Measurements from ENCODE around the gene NHEJ1. TPM values are rescaled to one million over a fixed set of nuclear protein-coding genes. Genes with fewer than 3 reads are reported as not detected.

The NHEJ1 gene
- total RNA-seq, 1 experiment from 2014 or later = 22.2 TPM

DNA sequence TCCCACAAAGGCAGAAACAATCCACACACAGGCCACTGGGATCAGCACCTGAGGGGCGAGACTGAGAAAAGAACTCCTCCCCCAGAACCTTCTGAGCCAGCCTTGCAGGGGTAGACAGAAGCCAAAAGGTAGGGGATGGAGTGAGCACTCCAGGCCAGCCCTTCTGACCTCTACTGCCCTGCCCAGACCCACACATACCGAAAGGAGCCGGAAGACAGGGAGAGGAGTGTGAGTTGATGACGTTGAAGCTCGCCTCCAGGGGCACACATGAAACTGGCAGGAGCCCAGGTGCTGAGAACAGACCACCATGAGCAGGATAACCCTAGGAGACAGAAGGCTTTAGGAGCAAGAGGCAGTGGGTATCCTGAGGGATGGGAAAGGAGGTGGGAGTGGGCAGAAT, 7.4 kb upstream of the NHEJ1 start:
- no peak for DNase-seq (ENCODE audit: low read depth)

GRCh38 chr2:219165058-219165911, 4.7 kb upstream of the NHEJ1 start:
- DNase-seq (ENCODE audit: low read depth) = no peak

GRCh38 chr2:219163156-219163555, 2.5 kb upstream of the NHEJ1 start:
- DNase-seq (ENCODE audit: low read depth) = no peak

DNA sequence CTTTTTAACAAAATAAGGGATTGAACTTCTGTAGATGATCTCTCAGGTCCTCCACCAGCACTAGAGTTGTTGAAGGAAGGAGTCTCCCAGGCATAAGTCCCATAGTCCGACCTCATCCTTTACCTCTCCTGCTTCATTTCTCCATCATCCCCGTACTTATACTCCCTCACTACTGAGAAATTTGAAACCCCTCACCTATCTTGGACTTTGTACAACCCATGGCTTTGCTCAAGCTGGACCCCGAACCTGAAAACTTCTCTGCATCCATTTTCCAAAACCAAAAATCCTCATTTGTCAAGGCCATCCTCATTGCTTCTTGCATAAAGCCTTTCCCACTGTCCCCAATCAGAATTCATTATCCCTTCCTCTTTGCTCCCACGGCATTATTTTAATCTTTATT, 482 bp upstream of the NHEJ1 start:
- no peak for DNase-seq (ENCODE audit: low read depth)

- DNase-seq (ENCODE audit: low read depth) = peak; percentile 14
These were observed 837 bp downstream of the NHEJ1 start for GRCh38 chr2:219159771-219160185.

- DNase-seq (ENCODE audit: low read depth) = no peak
These were observed 2.0 kb downstream of the NHEJ1 start for GRCh38 chr2:219158586-219158985.

GRCh38 chr2:219158025-219158424, 2.6 kb downstream of the NHEJ1 start:
- no peak for DNase-seq (ENCODE audit: low read depth)

DNA sequence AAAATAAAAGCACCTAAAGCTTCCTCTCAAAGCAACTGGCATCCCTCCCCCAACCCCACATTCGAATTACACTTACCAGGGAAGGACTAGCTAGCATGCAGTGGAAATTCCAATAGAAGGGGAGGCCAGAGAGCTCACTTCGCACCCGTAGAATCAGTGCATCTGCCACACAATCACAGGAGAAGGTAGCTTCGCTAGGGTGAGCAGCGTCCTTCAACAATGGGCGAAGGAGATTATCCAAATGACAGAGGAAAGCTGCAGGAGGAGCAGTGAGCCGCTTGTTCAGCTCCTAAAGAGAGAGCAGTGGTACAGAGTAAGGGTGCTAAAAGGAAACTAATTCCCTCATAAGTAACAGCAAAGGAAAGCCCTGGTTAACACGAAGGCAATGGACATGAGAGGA, 3.2 kb downstream of the NHEJ1 start:
- DNase-seq (ENCODE audit: low read depth) = no peak

- peak; percentile 71 for DNase-seq (ENCODE audit: low read depth)
These were observed 5.5 kb downstream of the NHEJ1 start for GRCh38 chr2:219155054-219155644.

DNA sequence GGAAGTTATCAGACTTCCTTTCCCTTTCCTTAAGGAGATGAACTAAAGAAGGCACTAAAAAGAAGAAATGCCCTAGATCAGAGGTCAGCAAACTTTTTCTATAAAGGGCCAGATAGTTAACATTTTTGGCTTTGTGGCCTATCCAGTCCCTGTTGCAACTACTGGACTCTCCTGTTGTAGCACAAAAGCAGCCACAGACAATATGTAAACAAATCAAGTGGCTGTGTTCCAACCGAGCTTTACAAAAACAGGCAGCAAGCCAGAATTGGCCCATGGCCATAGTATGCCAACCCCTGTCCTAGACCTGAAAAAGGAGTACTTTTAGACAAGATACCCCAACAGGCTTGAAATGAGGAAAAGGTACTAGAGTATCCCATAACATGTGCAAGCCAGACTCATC, 10.9 kb downstream of the NHEJ1 start:
- DNase-seq (ENCODE audit: low read depth) = no peak

GRCh38 chr2:219142329-219142728, 18.3 kb downstream of the NHEJ1 start:
- peak; percentile 95 for DNase-seq (ENCODE audit: low read depth)

DNA sequence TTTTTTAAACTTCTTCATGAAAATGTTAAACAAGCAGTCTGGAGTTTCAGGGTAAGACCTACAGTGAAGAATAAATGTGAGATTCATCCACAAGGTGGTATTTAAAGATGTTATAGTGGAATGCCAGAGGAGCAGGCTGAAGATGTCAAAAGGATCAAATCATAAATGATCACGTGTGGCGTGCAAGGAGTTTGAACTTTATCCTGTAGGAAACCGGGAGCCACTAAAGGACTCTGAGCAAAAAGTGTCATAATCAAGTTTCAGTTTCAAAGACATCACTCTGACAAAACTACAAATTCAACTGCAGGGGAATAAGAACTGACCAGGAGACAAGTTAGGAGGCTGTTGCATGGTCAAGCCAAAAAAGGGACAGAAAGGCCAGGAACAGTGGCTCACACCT, 19.9 kb downstream of the NHEJ1 start:
- DNase-seq (ENCODE audit: low read depth) = no peak

DNA sequence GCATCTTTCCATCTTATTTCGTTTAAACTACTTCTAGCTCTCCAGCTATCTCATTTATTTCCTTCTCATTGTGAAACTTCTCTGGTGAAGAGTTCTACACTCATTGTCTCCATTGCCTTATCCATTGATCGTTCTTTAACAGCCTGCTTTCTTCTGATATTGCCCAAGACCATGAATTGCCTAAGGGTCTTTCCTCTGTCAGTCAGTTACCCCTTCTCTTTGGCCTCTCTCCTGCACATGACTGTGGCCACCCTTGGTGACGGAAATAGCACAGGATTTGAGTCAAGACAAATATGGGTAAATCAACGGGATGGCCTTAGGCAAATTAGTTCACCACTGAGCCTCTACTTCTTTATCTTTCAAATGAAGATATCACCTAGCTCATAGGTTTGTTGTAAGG, 26.6 kb downstream of the NHEJ1 start:
- no peak for DNase-seq (ENCODE audit: low read depth)

- DNase-seq (ENCODE audit: low read depth) = no peak
These were observed 28.9 kb downstream of the NHEJ1 start for GRCh38 chr2:219131744-219132143.

DNA sequence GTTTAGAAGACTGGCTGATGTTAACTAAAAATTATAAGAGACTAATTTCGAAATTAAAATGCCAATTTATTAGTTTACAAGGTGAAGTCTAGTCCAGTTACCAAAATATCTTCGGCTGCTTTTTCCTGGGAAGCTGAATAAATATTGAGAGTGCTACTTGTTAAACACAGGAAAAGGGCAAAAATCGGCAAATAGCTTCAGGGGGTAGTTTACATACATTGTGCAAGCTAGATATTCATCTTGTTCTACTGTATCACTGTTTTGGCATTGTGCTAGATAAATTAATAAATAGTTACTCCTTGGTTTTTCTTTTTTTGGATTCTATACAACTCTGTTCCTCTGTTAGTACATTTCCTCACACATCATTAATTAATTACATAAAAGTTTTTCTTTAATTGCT, 29.3 kb downstream of the NHEJ1 start:
- DNase-seq (ENCODE audit: low read depth) = no peak

GRCh38 chr2:219129589-219129988, 31.0 kb downstream of the NHEJ1 start:
- no peak for DNase-seq (ENCODE audit: low read depth)

GRCh38 chr2:219128396-219128795, 32.2 kb downstream of the NHEJ1 start:
- no peak for DNase-seq (ENCODE audit: low read depth)

DNA sequence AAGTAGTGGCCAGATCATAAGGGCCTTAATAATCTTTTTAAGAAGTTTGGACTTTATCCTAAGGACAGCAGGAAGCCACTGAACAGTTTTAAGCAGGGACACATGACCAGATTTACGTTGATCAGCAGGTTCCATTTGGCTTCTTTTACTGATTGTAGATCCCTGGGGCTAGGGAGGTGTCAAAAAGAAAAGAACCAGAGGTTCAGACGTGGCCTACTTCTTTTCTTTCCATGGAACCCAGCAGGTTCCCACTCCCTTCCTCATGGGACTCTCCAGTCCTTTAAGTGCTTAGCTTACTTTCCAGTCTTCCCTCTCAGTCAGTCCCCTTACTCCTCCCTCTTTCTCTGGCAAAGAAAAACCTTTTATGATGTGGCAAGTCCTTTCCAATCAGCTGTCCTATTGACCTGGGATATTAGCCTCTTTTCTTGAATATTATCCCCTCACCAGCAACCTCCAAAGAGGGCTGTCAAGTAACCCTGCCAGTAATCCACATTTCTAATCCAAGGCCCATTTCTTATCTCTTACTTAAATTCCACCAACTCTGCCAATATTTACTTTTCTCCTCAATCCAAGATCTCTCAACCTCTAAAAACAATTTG, 33.5 kb downstream of the NHEJ1 start:
- no peak for DNase-seq (ENCODE audit: low read depth)

DNA sequence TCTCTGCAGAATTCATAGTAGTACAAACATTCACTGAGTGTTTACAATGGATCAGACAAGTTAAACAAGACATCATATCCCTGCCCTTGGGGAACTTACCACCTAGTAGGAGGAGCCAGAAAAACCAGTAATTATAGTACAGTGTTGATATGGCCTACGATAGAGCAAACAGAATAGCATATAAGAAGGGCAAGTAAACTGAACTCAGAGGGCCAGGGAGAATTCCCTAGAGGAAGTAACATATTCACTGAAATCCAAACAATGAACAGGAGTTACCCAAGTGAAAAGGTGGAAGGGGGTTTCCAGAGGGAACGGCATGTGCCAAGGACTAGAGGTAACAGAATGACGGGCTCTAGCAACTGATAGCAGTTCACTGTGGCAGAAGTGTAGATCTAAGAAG, 34.1 kb downstream of the NHEJ1 start:
- DNase-seq (ENCODE audit: low read depth) = no peak

GRCh38 chr2:219125886-219126270, 34.7 kb downstream of the NHEJ1 start:
- DNase-seq (ENCODE audit: low read depth) = peak; percentile 55

DNA sequence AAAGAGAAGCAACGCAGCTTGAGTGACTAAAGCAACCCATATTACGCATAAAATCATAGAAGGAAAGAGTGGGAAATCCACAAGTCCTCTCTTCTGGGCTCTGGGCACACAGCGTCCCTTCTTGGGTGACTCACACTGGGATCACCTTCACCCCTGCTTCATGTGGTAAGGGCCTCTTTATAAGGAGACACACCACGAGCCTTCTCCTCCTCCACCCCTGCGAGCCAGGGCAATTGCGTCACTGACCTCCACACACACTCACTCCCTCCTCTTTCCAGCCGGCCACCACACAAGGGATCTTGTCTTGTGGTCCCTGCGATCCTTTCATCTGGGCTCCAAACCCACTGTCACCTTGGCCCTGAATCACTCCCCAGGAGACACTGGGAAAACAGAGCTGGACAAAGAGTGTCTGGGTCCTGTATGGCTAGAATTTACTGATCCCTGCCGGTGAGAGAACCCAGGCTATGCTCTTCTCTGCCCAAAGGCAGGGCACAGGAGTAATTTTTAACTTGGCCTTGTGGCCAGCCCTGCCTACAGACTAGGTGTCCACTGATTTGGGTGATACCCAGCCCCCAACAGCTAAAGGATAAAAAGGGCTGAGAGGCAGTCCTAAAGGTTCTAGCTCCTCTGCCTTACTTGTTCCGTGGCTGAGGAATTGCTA, 35.3 kb downstream of the NHEJ1 start:
- peak; percentile 98 for DNase-seq (ENCODE audit: low read depth)

- DNase-seq (ENCODE audit: low read depth) = peak; percentile 54
These were observed 36.1 kb downstream of the NHEJ1 start for GRCh38 chr2:219124381-219125110.

Measured in LHCN-M2 (cell line).